ENCODE measurements around the gene DRC3. TPM values are rescaled to one million over a fixed set of nuclear protein-coding genes. Genes with fewer than 3 reads are reported as not detected.

Gene DRC3
- total and polyA plus RNA-seq, 2 donors (not counting 3 experiments of a cell fraction or from before 2014, with no cell fraction given), result 1.6 to 2.9 TPM

DNA sequence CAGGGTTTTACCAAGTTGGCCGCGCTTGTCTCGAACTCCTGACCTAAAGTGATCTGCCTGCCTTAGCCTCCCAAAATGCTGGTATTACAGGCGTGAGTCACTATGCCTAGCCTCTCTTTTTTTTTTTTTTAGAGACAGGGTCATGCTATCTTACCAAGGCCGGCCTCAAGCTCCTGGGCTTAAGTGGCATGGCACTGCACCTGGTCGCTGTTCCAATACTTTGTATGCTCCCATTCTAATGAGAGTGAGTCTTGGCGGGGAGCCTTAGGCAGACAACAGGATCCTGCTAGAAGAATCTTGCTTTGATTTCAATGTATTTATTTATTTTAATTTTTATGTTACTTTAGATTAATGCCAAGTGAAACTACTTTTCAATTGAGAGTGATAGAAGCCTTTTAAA, 22.3 kb upstream of the DRC3 start:
- TF ChIP-seq, protein P1, sequence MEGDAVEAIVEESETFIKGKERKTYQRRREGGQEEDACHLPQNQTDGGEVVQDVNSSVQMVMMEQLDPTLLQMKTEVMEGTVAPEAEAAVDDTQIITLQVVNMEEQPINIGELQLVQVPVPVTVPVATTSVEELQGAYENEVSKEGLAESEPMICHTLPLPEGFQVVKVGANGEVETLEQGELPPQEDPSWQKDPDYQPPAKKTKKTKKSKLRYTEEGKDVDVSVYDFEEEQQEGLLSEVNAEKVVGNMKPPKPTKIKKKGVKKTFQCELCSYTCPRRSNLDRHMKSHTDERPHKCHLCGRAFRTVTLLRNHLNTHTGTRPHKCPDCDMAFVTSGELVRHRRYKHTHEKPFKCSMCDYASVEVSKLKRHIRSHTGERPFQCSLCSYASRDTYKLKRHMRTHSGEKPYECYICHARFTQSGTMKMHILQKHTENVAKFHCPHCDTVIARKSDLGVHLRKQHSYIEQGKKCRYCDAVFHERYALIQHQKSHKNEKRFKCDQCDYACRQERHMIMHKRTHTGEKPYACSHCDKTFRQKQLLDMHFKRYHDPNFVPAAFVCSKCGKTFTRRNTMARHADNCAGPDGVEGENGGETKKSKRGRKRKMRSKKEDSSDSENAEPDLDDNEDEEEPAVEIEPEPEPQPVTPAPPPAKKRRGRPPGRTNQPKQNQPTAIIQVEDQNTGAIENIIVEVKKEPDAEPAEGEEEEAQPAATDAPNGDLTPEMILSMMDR (IDR thresholded peaks at IDR 0.05; ENCODE audit: extremely low read depth in 1 of 2, insufficient read depth in 1 of 2, low read depth in 1 of 2, low read length in 2 of 2), result no peak
- TF ChIP-seq, protein P2, sequence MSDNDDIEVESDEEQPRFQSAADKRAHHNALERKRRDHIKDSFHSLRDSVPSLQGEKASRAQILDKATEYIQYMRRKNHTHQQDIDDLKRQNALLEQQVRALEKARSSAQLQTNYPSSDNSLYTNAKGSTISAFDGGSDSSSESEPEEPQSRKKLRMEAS (IDR thresholded peaks at IDR 0.05; ENCODE audit: insufficient read depth, insufficient read length), result no peak
- TF ChIP-seq POLR2A (IDR thresholded peaks at IDR 0.05; ENCODE audit: low read depth, low read length), result no peak
- no peak for TF ChIP-seq GATA2 (IDR thresholded peaks at IDR 0.05; ENCODE audit: insufficient read depth, insufficient read length, low read depth, low read length)
- Histone ChIP-seq H3K4me2 (ENCODE audit: insufficient read depth, low read length) (no peak overlapping the region), H3K9me3 (replicated peaks; ENCODE audit: control insufficient read depth, insufficient read depth, low read length) (no peaks in the 10 kb centered on the region), H2AFZ (ENCODE audit: low read depth, low read length) (no peak overlapping the region), H3K9ac (replicated peaks; ENCODE audit: extremely low read depth, insufficient read depth, low read length) (no peak overlapping the region), H3K79me2 (ENCODE audit: control insufficient read depth, insufficient read depth, low read length) (no peaks in the 10 kb centered on the region), H3K9me1 (replicated peaks; ENCODE audit: control insufficient read depth, extremely low read depth, insufficient read depth, low read length) (no peaks in the 10 kb centered on the region), H3K27me3 (ENCODE audit: control insufficient read depth in 2 of 2, insufficient read depth in 2 of 2, low read length in 2 of 2) (no peaks in the 10 kb centered on the region), H3K36me3 (ENCODE audit: control insufficient read depth in 2 of 2, extremely low read depth in 1 of 2, insufficient read depth in 2 of 2, low read length in 2 of 2) (no peaks in the 10 kb centered on the region), H4K20me1 (replicated peaks; ENCODE audit: control insufficient read depth, extremely low read depth, insufficient read depth, low read length) (no peaks in the 10 kb centered on the region), H3K4me1 (ENCODE audit: control insufficient read depth, extremely low read depth, insufficient read depth, low read length) (peaks cover 6% of the 10 kb centered on the region), H3K4me3 (replicated peaks in 1 of 3; ENCODE audit: insufficient read depth in 1 of 3, low read depth in 1 of 3, low read length in 3 of 3) (no peak overlapping the region), H3K27ac (ENCODE audit: insufficient read depth, low read depth, low read length) (no peak overlapping the region)
- ChIA-PET CTCF (no interaction called here), POLR2A (no interaction called here)
- intact Hi-C loops (cut with micrococcal nuclease), result no loop called here
- DNase-seq (ENCODE audit: low read depth, low spot score) (no peak), FAIRE-seq (no peak)
- BruUV-seq (replicated peaks), result no TSS peak
- dilution Hi-C loops (cut with MboI; ENCODE audit: extremely low pct_ligation_motif_present, low sequenced_read_pairs), result no loop called here

DNA sequence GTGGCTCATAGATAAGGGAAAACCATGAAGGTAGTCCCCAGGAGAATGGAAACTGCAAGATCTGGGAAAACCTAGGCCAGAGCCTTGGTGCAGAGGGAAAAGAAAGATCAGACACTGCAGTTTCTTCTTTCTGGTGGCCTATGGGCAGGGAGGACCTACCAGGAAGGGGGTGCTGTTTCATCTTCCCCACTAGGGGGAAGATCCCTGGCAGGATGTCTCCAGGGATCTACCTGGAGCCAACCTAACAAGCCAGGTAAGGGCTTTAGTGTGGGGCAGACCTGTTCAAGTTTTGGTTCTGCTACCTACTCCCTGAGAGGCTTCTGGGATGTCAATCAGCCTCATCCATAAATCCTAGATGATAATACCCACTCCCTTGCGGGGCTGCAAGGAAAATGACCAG, 21.9 kb upstream of the DRC3 start:
- Histone ChIP-seq H2AFZ (ENCODE audit: low read depth, low read length) (no peak overlapping the region), H3K9ac (replicated peaks; ENCODE audit: extremely low read depth, insufficient read depth, low read length) (no peak overlapping the region), H3K27me3 (ENCODE audit: control insufficient read depth in 2 of 2, insufficient read depth in 2 of 2, low read length in 2 of 2) (no peaks in the 10 kb centered on the region), H3K4me1 (ENCODE audit: control insufficient read depth, extremely low read depth, insufficient read depth, low read length) (peaks cover 6% of the 10 kb centered on the region), H3K27ac (ENCODE audit: insufficient read depth, low read depth, low read length) (no peak overlapping the region), H3K36me3 (ENCODE audit: control insufficient read depth in 2 of 2, extremely low read depth in 1 of 2, insufficient read depth in 2 of 2, low read length in 2 of 2) (no peaks in the 10 kb centered on the region), H3K79me2 (ENCODE audit: control insufficient read depth, insufficient read depth, low read length) (no peaks in the 10 kb centered on the region), H3K9me3 (replicated peaks; ENCODE audit: control insufficient read depth, insufficient read depth, low read length) (no peaks in the 10 kb centered on the region), H3K9me1 (replicated peaks; ENCODE audit: control insufficient read depth, extremely low read depth, insufficient read depth, low read length) (no peaks in the 10 kb centered on the region), H3K4me2 (ENCODE audit: insufficient read depth, low read length) (no peak overlapping the region), H4K20me1 (replicated peaks; ENCODE audit: control insufficient read depth, extremely low read depth, insufficient read depth, low read length) (no peaks in the 10 kb centered on the region), H3K4me3 (replicated peaks in 1 of 3; ENCODE audit: insufficient read depth in 1 of 3, low read depth in 1 of 3, low read length in 3 of 3) (no peak overlapping the region)
- FAIRE-seq (no peak), DNase-seq (ENCODE audit: low read depth, low spot score) (no peak)
- ChIA-PET POLR2A (no interaction called here), CTCF (no interaction called here)
- TF ChIP-seq GATA2 (IDR thresholded peaks at IDR 0.05; ENCODE audit: insufficient read depth, insufficient read length, low read depth, low read length), result no peak
- no peak for TF ChIP-seq POLR2AphosphoS5 (IDR thresholded peaks at IDR 0.05; ENCODE audit: insufficient read depth, low read depth, low read length)
- no peak for TF ChIP-seq EZH2 (IDR thresholded peaks at IDR 0.05; ENCODE audit: borderline replicate concordance, low read depth, low read length, severe bottlenecking)
- no peak for TF ChIP-seq FOS (IDR thresholded peaks at IDR 0.05; ENCODE audit: borderline replicate concordance, insufficient read depth, low read length)
- TF ChIP-seq, protein P1 (IDR thresholded peaks at IDR 0.05; ENCODE audit: extremely low read depth in 1 of 2, insufficient read depth in 1 of 2, low read depth in 1 of 2, low read length in 2 of 2), result no peak
- no peak for TF ChIP-seq MYC (IDR thresholded peaks at IDR 0.05; ENCODE audit: low read depth, low read length)
- TF ChIP-seq JUN (IDR thresholded peaks at IDR 0.05; ENCODE audit: borderline replicate concordance, insufficient read depth, insufficient read length, low read depth), result no peak
- TF ChIP-seq, protein P2 (IDR thresholded peaks at IDR 0.05; ENCODE audit: insufficient read depth, insufficient read length), result no peak
- TF ChIP-seq POLR2A (IDR thresholded peaks at IDR 0.05; ENCODE audit: low read depth, low read length), result no peak
- dilution Hi-C loops (cut with MboI; ENCODE audit: extremely low pct_ligation_motif_present, low sequenced_read_pairs) (no loop called here), intact Hi-C loops (cut with micrococcal nuclease) (no loop called here)
- BruUV-seq (replicated peaks), result no TSS peak
